Measurements from ENCODE around the gene IMMP2L.

Gene IMMP2L

GRCh38 chr7:111137296-111138192 lies 424.7 kb downstream of the IMMP2L start:
- peak; percentile 15 for DNase-seq

- peak; percentile 64 for DNase-seq
Observed at GRCh38 chr7:111132833-111133232, 429.5 kb downstream of the IMMP2L start.

GRCh38 chr7:111129435-111129834 lies 432.9 kb downstream of the IMMP2L start:
- no peak for DNase-seq

GRCh38 chr7:111126987-111127386 lies 435.3 kb downstream of the IMMP2L start:
- peak; percentile 70 for DNase-seq

- DNase-seq, result no peak
Observed at GRCh38 chr7:111115966-111116365, 446.3 kb downstream of the IMMP2L start.

- DNase-seq, result peak; percentile 64
Observed at GRCh38 chr7:111113263-111114017, 448.9 kb downstream of the IMMP2L start.

- DNase-seq, result no peak
Observed at GRCh38 chr7:111112439-111112838, 449.9 kb downstream of the IMMP2L start.

- DNase-seq, result peak; percentile 73
Observed at GRCh38 chr7:111108496-111108895, 453.8 kb downstream of the IMMP2L start.

- no peak for DNase-seq
Observed at GRCh38 chr7:111108000-111108399, 454.3 kb downstream of the IMMP2L start.

GRCh38 chr7:111107579-111107978 lies 454.7 kb downstream of the IMMP2L start:
- peak; percentile 57 for DNase-seq

- no peak for DNase-seq
Observed at GRCh38 chr7:111105269-111105668, 457.0 kb downstream of the IMMP2L start.

GRCh38 chr7:111104710-111105109 lies 457.6 kb downstream of the IMMP2L start:
- no peak for DNase-seq

- DNase-seq, result no peak
Observed at GRCh38 chr7:111103678-111104274, 458.5 kb downstream of the IMMP2L start.

GRCh38 chr7:111103136-111103535 lies 459.2 kb downstream of the IMMP2L start:
- DNase-seq, result no peak

- DNase-seq, result no peak
Observed at GRCh38 chr7:111101856-111102646, 460.2 kb downstream of the IMMP2L start.

- no peak for DNase-seq
Observed at GRCh38 chr7:111098926-111099250, 463.4 kb downstream of the IMMP2L start.

- DNase-seq, result peak; percentile 47
Observed at GRCh38 chr7:111098011-111098925, 464.0 kb downstream of the IMMP2L start.

- no peak for DNase-seq
Observed at GRCh38 chr7:111096997-111097396, 465.3 kb downstream of the IMMP2L start.

GRCh38 chr7:111094419-111094818 lies 467.9 kb downstream of the IMMP2L start:
- DNase-seq, result no peak

- no peak for DNase-seq
Observed at GRCh38 chr7:111093496-111093895, 468.8 kb downstream of the IMMP2L start.

GRCh38 chr7:111092406-111093236 lies 469.7 kb downstream of the IMMP2L start:
- no peak for DNase-seq

All from HCEC 1CT (cell line).